ENCODE measurements around the gene PHF13.
A peak's percentile ranks its signal among the peaks of the same experiment; 100 is the strongest.

Gene PHF13

DNA sequence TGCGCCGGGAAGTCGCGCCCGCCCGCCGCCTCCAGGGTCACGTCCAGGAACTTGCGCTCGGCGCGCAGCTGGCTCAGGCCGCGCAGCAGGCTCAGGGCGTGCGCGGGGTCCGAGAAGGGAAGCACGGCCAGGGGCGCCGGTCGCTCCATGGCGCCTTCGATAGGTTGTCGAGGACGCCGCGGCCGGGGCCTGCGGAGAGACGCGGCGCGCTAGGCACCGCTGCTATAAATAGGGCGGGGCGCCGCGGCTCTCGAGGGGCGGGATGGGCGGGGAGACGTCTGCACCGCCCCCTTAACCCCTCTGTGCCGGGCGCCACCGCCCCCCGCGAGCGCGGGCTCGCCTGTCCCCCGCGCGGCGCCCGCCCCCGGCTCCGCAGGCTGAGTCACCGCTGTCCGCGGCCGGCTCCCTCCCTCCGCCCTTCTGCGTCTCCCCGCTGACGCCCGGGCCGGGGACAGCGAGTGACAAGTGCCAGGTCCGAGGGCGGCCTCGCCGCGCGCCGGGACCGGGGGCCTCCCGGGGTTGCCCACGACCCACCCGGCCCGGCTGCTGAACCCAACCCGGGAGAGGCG is 10.8 kb upstream of the PHF13 start, which contains the start of gene KLHL21:
Gene KLHL21 (minus strand): TSS at position 201 of the 569 bp plus-strand sequence. CDS start 52 bp downstream, at position 149.
- peak; percentile 89 to 95 for DNase-seq

DNA sequence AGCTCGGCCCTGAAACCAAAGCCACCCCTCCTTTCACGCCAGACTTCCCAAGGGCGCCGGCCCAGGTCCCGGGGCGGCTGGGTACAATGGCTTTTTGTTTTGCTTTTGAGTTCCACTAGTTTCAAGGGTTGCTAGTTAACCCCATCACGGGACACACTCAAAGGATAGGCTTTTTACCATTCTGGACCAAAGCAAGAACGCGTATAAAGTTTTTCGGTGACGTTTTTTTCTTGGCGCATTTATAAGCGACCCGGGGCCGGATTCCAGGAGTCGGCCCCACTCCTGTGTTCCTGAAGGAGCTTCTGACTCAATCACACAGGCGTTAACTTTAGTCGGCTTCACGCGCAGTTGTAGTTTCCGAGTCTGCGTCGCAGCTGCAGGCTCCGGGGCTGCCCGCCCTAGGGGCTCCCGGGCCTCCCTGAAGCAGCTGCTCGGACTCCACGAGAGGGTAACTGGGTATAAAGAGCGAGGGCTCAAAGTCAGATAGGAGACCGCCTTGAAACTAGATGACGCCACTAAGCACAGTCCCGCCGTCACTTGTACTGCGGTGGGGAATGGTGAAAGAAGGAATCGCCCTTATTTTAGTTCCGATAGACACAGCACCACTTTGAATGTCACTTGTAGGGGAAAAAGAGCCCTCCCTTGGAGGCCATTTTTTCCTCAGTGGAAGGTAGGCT is 10.2 kb upstream of the PHF13 start:
- peak; percentile 61 to 73 for DNase-seq

- peak; percentile 46 to 66 for DNase-seq
These were observed 9.5 kb upstream of the PHF13 start for GRCh38 chr1:6603915-6604558.

- peak in 1 of 2 donors; percentile 65 for DNase-seq
These were observed 730 bp upstream of the PHF13 start for GRCh38 chr1:6612641-6613360.

- DNase-seq: peak in 1 of 2 donors; percentile 19
These were observed 743 bp downstream of the PHF13 start for GRCh38 chr1:6614019-6614928.

GRCh38 chr1:6614929-6615785 is 1.6 kb downstream of the PHF13 start:
- DNase-seq: peak in 1 of 2 donors; percentile 4

DNA sequence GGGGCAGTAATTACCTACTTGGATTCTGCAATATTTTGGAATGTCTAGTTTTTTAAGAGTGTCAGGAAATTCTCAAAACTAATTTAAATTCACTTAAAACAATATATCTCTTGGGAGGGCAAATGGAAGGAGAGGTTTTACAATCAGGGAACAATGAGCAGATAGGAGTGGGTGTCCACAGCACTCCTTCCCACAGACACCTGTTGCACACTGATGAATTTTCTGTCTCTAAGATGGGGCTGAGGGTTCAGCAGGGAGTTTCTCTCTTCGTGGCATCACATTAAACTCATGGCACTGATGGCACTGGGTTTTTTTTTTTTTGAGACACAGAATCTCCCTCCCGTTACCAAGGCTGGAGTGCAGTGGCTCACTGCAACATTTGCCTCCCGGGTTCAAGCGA is 5.5 kb downstream of the PHF13 start:
- no peak for DNase-seq

DNA sequence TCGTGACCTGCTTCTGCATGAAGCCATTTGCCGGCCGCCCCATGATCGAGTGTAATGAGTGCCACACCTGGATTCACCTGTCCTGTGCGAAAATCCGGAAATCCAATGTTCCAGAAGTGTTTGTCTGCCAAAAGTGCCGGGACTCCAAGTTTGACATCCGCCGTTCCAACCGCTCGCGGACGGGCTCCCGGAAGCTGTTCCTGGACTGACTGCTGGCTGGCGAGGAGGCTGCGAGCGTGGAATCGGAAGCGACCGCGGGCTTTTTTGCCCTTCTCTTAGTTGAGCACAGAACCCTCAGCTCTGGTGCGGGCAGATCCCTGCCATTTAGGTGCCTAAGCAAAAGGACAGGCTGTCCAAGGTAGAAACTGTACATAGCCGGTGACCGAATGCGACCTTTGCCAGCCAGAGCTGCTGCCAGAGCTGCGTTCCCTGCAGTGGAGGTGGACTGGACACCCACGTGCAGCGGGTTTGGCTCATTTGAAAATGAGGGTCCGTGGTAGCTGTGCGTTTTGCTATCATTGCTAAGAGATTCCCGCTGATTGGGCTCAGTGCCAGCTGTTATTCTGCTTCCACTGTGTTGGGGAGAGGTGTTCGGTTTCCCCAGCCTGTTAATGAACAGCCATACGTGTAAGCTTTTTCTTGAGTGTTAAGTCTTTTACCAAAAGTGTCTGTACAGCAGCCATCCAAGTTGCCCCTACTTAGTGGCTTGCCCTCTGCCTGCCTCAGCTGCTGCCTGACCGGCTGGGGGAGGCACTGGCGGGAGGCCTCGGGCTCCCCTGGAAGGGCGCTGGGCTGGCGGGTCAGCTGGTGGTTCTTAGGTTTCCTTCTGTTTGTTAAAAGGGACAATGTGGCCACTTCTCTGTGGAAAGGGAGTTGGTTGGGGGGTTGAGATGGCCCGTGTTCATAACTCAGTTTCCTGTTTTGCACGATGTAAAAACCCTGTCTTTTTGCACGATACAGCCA is 8.2 kb downstream of the PHF13 start:
- DNase-seq: no peak

- DNase-seq: no peak
These were observed 9.0 kb downstream of the PHF13 start for GRCh38 chr1:6622396-6623152.

- no peak for DNase-seq
These were observed 9.9 kb downstream of the PHF13 start for GRCh38 chr1:6623269-6623965.

- DNase-seq: peak; percentile 74
These were observed 11.4 kb downstream of the PHF13 start, which contains the start of gene THAP3 for GRCh38 chr1:6624710-6625583. Gene THAP3 (plus strand): TSS chr1:6624868. CDS start chr1:6625219, 351 bp downstream.

GRCh38 chr1:6625584-6626149 is 12.1 kb downstream of the PHF13 start:
- peak in 1 of 2 donors; percentile 1 for DNase-seq

- no peak for DNase-seq
These were observed 13.5 kb downstream of the PHF13 start for GRCh38 chr1:6627031-6627430.

GRCh38 chr1:6627841-6628545 is 14.5 kb downstream of the PHF13 start:
- no peak for DNase-seq

- DNase-seq: no peak
These were observed 15.5 kb downstream of the PHF13 start for GRCh38 chr1:6628971-6629479.

- no peak for DNase-seq
These were observed 16.5 kb downstream of the PHF13 start for GRCh38 chr1:6630027-6630426.
